HS-27A (cell line): Measurements from ENCODE around the gene ATAT1.
"Not testable (repeated sequence)": the region's sequence is repeated elsewhere in the genome, so short reads cannot be mapped to it uniquely, and the experiment has no call there.

ENCODE experiments used
- DNase-seq: peaks from one replicate; pipeline ENCODE4 v3.0.0-alpha.2; 2012; ENCODE audit warnings: low read depth, missing footprints

The ATAT1 gene

DNA sequence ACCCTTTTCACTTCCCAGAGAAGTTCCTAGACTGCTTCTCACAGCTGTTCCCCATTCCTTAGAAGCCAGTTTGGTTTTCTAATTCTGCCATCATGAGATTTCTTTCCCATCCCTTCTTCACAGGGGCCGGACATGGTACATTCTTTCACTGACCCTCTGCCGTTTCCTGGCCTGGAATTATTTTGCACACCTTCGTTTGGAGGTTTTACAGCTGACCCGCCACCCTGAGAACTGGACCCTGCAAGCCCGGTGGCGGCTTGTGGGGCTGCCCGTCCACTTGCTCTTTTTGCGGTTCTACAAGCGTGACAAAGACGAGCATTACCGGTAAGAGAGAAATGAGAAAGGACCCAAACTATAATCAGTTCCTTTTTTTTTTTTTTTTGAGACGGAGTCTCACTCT is 24.5 kb downstream of the ATAT1 start:
- DNase-seq, result no peak

DNA sequence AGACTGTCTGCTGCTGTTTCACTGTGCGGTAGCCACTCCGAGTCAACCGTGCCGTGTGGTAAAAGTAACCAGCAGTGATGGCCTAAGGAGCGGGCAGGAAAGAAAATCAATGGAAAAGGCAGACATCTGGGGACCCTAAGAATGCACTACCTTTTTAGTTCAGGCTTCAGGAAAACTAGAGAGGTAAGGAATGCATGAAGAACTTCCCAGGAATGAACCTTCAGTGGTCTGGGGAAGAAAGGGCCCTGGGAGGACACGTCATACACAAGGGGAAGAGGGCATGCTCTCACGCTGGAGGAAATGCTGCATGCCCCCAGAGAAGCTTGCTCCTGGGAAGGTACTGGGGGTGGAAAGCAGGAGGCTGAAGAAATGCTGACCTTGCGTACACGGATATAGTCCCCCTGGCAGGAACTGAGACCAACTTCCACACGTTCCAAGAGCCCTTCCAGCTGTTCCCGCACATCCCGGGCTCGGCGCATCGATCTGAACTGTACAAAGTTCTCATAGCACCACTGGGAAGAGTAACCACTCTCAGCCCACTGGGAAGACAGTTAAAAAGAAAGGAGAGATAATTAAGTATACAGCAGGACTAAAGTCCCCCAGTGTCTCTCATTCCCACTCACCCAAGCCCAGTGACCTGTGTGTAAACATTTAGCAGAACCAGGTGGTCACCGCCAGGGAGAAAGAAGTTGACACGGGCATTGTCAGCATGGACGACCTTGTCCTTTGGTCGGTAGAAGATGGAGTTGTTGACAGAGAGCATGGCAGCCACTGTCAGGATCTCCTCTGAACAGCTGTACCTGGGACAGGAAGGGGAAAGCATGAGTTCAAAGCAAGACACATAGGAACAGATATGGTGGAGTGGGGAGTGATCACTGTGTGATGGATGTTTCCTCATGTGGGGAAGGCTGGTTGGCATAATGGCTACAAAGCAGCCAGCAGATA is 28.4 kb downstream of the ATAT1 start:
- no peak for DNase-seq

DNA sequence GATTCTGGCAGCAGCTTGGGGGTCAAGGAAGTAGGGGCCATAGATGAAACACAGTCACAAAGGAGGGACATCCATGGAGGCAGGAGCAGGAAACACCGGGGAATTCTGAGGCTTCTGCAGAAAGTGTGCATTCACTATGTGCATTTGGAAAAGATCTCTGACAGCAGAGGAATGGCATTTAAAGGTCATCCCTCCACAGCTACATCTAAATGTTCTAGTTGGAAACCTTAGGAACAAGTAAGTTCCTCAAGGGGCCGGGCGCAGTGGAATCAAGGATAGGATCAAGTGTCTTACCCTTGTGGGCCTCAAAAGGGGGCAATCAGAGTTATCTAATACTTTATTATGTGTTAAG is 29.0 kb downstream of the ATAT1 start:
- DNase-seq, result no peak

- no peak for DNase-seq
Observed at GRCh38 chr6:30656513-30656912, 29.8 kb downstream of the ATAT1 start.

DNA sequence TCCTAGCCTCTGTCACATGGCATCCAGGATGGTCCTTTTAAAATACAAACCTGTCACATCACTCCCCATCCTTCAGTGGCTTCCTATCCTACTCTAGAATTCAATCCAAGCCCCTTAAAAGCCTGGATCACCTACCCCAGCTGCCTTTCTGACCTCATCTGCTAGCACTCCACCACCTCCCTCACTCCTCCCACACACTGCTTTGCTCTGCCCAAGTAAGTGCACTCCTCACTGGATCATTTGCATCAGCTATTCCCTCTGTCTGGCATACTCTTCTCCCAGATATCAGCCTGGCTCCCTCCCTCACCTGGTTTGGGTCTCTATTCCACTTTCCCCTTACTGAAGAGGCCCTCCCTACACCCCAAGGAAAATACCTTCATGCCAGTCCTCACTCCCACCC is 30.8 kb downstream of the ATAT1 start:
- DNase-seq, result no peak

DNA sequence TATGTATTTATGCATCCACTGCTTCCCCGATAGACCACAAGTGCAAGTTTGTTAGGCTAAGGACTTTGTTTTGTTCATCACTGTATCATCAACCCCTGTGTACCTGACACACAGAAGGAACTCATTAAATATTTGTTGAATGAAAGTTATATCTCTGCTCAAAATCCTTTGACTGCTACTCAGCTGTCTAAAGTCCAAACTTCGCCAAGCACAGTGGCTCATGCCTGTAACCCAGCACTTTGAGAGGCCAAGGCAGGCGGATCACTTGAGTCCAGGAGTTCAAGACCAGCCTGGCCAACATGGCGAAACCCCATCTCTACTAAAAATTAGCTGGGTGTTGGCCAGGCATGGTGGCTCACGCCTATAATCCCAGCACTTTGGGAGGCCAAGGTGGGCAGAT is 31.2 kb downstream of the ATAT1 start:
- not testable (repeated sequence) for DNase-seq

DNA sequence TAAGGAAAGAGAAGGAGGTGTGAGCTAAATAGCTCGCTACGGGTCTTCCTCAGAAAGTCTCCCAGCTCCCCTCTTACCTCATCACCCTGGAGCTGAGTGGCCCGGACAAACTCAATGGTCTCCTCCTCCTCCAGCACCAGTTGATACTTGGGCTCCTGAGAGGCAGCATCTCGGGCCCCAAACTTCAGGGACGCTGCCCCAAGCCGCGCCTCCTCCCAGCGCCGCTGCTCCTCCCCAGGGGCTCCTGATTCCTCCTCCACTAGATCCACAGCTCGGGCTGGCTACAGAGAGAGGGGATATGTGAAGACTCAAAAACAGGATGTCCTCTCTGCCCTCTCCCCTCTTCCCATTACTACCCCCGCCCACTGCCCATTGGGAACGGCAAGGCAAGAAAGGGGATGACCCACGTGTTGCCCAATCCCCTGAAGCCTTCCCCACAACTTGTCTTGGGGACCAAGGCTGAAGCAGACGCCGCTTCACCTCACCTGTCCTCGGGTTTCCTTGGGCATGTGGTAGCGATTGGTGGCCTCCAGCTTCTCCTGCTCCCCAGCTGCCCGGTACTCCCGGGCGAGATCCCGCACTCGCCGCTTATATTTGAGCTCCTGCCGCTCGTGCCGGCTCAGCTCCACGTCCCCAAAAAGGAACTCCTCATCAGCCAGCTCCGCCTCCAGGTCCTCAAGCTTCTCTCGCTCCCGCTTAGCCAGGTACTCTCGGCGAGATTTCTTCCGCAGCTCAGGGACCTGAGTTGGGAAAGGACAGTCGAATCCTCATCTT is 38.5 kb downstream of the ATAT1 start:
- no peak for DNase-seq

DNA sequence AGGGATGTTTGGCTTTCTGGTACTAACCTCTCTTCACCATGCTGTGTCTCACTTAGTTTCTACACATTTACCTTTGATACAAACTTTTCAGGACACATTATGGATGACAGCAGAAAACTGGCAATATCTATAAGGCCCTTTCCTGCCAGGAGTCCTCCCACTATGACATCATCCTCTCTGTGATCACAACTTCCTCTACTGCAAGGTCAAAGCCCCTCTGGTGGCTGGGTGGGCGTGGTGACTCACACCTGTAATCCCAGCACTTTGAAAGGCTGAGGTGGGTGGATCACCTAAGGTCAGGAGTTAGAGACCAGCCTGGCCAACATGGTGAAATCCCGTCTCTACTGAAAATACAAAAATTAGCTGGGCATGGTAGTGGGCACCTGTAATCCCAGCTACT is 39.6 kb downstream of the ATAT1 start:
- not testable (repeated sequence) for DNase-seq

- DNase-seq, result no peak
Observed at GRCh38 chr6:30670760-30671527, 44.3 kb downstream of the ATAT1 start.

DNA sequence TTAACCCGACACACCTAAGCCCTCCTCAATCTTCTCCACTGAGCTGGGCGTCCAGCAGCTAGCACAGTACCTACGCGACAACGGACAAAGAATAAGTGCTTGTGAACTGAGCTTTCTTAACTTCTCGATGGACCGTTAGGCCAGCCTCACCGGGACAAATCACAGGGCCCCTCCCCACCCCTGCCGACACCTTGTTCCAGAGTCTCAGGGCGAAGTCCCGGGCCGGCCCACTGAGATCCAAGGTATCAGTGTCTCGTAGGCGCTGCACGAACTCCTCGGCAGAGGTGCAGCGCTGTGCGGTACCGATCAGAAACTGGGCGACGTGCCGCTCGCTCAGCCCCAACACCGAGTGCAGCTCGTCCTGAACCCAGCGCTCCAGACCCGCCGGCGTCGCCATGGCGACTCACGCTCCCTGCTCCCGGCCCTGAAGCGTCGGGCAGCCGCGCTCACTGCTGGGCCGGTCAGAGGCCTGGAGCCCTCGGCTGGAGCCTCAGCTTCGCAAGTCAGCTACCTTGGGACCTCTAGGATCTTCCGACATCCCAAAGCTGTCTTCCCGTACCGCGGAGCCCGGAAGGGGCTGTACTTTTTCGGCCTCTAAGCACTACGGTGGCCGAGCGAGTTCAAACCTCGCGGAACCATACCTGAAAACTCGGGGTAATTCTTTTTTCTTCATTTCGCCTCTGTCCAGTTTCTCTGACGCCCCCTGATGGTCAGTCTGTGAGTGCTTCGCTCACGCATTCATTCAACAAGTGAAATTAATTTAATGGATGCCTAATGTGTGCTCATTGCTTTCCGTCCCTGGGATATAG is 46.0 kb downstream of the ATAT1 start, which contains the start of gene DHX16:
DHX16 (minus strand) TSS at position 562 of the 809 bp plus-strand sequence; CDS start at position 397, 165 bp downstream.
- DNase-seq, result peak; percentile 98

- no peak for DNase-seq
Observed at GRCh38 chr6:30676660-30677285, 50.1 kb downstream of the ATAT1 start.

GRCh38 chr6:30678964-30679726 is 52.5 kb downstream of the ATAT1 start:
- DNase-seq, result no peak

DNA sequence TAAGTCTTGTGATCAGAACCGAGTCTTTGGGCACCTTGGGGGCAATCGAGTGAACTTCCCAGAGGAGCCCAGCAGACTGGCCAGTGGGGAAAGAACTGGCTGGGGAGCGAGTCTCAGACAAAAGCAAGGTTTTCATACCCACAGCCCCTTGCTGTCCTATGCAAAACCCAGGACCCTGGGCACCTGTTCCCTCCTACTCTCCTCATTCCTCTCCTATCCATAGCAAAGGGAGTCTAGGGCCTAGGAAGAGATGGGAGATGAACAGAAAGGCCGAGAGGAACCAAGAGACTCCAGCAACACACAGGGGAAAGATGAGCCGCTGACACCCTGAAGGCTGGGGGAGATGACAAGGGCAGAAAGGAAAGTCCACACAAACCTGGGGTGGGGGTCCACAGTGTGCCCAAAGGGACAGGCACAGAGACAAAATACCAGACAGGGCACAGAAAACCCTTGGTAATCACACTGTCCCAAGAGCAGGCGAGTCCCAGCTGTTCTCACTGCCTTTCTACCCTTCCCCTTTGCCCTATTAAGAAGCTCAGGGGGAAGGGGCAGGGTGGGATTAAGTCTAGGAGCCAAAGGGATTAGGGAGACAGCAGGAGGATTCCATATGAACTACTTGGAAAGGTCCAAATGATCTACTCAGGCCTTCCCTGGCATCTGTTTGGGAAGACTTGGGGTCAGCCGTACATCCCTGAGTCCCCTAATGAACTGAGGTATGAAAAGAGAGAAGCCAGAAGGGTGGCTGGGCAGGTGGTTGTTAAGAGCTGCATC is 53.3 kb downstream of the ATAT1 start:
- no peak for DNase-seq

GRCh38 chr6:30681766-30682142 is 55.1 kb downstream of the ATAT1 start:
- DNase-seq, result no peak

DNA sequence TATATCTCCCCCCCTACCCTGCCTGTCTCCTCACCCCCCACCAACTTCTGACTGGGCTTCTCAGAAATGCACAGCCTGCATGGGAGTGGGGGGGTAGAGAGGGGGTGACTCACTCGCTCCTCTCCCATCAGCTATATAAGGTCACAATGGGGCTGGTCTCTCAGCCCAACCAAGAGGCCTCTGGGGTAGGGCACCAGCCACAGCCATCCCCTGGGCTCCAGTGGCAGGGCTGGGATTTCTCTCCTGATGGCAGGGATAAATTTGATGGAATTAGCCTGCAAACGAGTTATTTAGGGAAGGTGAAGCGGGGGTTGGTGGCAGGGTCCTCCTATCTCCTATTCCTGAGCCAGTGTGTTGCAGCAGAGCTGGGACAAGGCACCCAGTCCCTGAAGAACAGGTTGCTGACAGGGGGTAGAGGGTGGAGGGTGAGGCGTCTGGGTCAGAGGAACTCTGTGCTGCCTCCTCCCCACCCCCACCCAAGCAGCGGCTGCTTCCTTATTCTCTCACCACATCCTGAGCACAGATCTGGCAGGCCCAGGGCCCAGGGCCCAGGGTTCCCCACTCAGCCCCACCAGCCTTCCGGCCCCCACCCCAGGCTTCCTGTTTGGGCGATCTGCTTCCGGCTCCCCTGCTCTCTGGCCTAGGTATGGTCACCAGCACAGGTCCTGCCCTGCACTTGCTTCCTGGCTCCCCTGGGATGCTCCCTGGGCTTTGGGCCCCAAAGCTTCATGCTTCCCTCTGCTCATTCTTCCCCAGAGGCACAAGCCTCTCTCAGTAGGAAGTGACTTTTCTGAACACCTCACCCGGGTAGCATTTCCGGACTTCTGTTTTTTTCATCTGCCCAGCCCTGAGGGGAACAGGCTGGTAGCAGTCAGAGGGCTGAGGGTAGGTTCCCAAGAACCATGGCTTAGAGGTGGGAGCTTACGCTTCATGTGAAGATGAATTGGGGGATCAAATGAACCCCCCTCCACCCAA is 55.8 kb downstream of the ATAT1 start:
- DNase-seq, result peak; percentile 95

DNA sequence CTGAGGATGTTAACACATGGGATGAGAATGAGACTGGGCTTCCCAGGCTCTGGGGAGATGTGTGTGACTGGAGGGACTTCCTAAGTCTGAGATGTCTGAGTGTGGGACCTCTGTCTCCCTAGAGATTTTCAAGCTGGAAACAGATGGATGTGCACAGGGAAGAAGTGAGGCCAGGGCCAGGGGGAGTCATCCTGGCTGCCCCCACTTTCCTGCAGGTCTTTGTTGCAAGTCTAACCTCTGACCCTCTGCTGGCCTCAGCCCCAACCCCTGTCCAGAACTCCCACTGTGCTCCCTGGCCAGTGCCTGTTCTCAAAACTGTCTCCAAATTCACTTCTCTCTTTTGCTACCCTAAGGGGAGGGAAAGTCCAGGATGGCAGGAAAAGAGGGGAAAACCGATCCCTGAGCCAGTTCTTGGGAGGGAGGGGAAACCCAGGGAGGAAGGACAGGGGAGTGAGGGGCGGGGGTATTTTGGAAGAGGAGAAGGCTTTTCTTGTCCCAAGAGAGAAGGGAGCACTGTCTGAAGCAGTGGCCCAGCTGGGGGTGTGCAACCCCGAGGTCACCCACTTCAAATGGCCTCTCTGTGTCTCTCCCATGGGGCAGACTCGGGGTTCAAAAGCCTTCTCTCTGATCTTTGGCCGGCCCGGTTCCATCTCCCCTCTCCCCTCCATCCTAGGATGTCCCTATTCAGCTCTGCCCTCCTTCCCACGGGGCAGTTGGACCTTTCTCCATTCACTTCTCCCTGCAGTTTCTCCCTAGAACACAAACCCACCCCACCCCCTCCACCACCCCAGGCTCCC is 56.7 kb downstream of the ATAT1 start:
- no peak for DNase-seq

GRCh38 chr6:30683980-30684338 is 57.3 kb downstream of the ATAT1 start:
- no peak for DNase-seq
